OCI-LY3 (cell line): Measurements from ENCODE around the gene NOVA2.

Source experiments
- H2AFZ ChIP-seq: fragments of 200-600, 300-600 bp; shearing (Covaris generic); 2 replicates; pipeline ENCODE4 v1.6.0; 2014; ENCODE audit warnings: antibody characterized with exemption, low read depth, low read length
- H3K27ac ChIP-seq: fragments of 200-600, 300-600 bp; sonication (generic); 2 replicates; pipeline ENCODE4 v1.5.1; 2014; ENCODE audit warnings: mild to moderate bottlenecking, low read length, moderate library complexity, mixed read lengths
- H3K27me3 ChIP-seq: fragments of 200-600, 300-600 bp; sonication (generic); 2 replicates; pipeline ENCODE4 v1.6.1; 2014; ENCODE audit warnings: low read depth, low read length, mixed read lengths
- H3K36me3 ChIP-seq: fragments of 200-600, 300-600 bp; sonication (generic); replicated peaks from 2 replicates; pipeline ENCODE3; 2014; ENCODE audit warnings: low read depth, low read length, mixed read lengths
- H3K4me1 ChIP-seq: fragments of 300-600, 200-600 bp; sonication (generic); 2 replicates; pipeline ENCODE4 v1.6.1; 2014; ENCODE audit warnings: low read length, mixed read lengths
- H3K4me2 ChIP-seq: fragments of 200-600, 300-600 bp; sonication (generic); 2 replicates; pipeline ENCODE4 v1.6.1; 2014; ENCODE audit warnings: low read length, mixed read lengths
- H3K4me3 ChIP-seq: fragments of 300-600, 200-600 bp; sonication (generic); 2 replicates; pipeline ENCODE4 v1.5.1; 2014; ENCODE audit warnings: antibody characterized with exemption, mild to moderate bottlenecking, low read length, moderate library complexity
- H3K79me2 ChIP-seq: fragments of 300-600, 200-600 bp; shearing (Covaris generic); 2 replicates; pipeline ENCODE4 v1.6.1; 2014; ENCODE audit warnings: mild to moderate bottlenecking, low read length, mixed read lengths
- H3K9ac ChIP-seq: fragments of 300-600, 200-600 bp; shearing (Covaris generic); 2 replicates; pipeline ENCODE4 v1.6.0; 2014; ENCODE audit warnings: mild to moderate bottlenecking, low read length, moderate library complexity
- H3K9me3 ChIP-seq: fragments of 200-600, 300-600 bp; shearing (Covaris generic); 2 replicates; pipeline ENCODE4 v1.6.1; 2014; ENCODE audit warnings: low read length, mixed read lengths; ENCODE audit not compliant: insufficient read depth
- H4K20me1 ChIP-seq: fragments of 200-600, 300-600 bp; sonication (generic); 2 replicates; pipeline ENCODE4 v1.6.1; 2016; ENCODE audit warnings: low read length, mixed read lengths; ENCODE audit not compliant: insufficient read depth
- CTCF ChIP-seq: fragments of 200-600, 300-600 bp; sonication (generic); IDR thresholded peaks from 2 replicates; pipeline ENCODE4 v1.5.1; 2014; ENCODE audit warnings: antibody characterized with exemption, low read length, low read depth
- EZH2phosphoT487 ChIP-seq: fragments of 200-600 bp; shearing (Covaris generic); IDR thresholded peaks from 2 replicates; pipeline ENCODE4 v1.6.1; 2018; ENCODE audit warnings: antibody characterized with exemption, mixed run types, low read depth

NOVA2 gene

GRCh38 chr19:45918721-45919120 is 54.9 kb downstream of the NOVA2 start:
- Histone ChIP-seq H3K27me3 (peaks cover 15% of the 10 kb centered on the region), H3K4me3 (no peak overlapping the region), H3K79me2 (no peaks in the 10 kb centered on the region), H3K9me3 (no peaks in the 10 kb centered on the region), H3K9ac (no peak overlapping the region), H4K20me1 (no peaks in the 10 kb centered on the region), H2AFZ (no peak overlapping the region), H3K36me3 (no peaks in the 10 kb centered on the region), H3K4me1 (no peaks in the 10 kb centered on the region), H3K4me2 (no peak overlapping the region), H3K27ac (no peak overlapping the region)
- TF ChIP-seq CTCF, result no peak
- no peak for TF ChIP-seq EZH2phosphoT487

GRCh38 chr19:45917421-45918091 is 56.1 kb downstream of the NOVA2 start:
- TF ChIP-seq EZH2phosphoT487 (no peak), CTCF (no peak)
- H3K27ac ChIP-seq, result no peak overlapping the region
- no peak overlapping the region for H3K4me2 ChIP-seq
- H3K4me3 ChIP-seq, result no peak overlapping the region
- H3K9ac ChIP-seq, result no peak overlapping the region
- H2AFZ ChIP-seq, result no peak overlapping the region
- H3K9me3 ChIP-seq, result no peaks in the 10 kb centered on the region
- no peaks in the 10 kb centered on the region for H3K36me3 ChIP-seq
- H4K20me1 ChIP-seq, result no peaks in the 10 kb centered on the region
- no peaks in the 10 kb centered on the region for H3K4me1 ChIP-seq
- H3K27me3 ChIP-seq, result peaks cover 15% of the 10 kb centered on the region
- H3K79me2 ChIP-seq, result no peaks in the 10 kb centered on the region

GRCh38 chr19:45913874-45914830 is 59.5 kb downstream of the NOVA2 start, which contains the start of gene NANOS2:
NANOS2 (minus strand) TSS chr19:45914778; CDS start chr19:45914693, 85 bp downstream.
- Histone ChIP-seq H3K79me2 (no peaks in the 10 kb centered on the region), H3K27ac (no peak within 1 kb of the TSS), H3K27me3 (peaks cover 6% of the 10 kb centered on the region), H3K36me3 (no peaks in the 10 kb centered on the region), H2AFZ (no peak within 1 kb of the TSS), H4K20me1 (no peaks in the 10 kb centered on the region), H3K4me2 (no peak within 1 kb of the TSS), H3K9ac (no peak within 1 kb of the TSS), H3K4me3 (no peak within 1 kb of the TSS), H3K9me3 (no peaks in the 10 kb centered on the region), H3K4me1 (no peaks in the 10 kb centered on the region)
- TF ChIP-seq EZH2phosphoT487, result no peak
- peak; percentile 39 for TF ChIP-seq CTCF

GRCh38 chr19:45911291-45911690 is 62.4 kb downstream of the NOVA2 start:
- Histone ChIP-seq H3K4me2 (no peak overlapping the region), H3K27ac (no peak overlapping the region), H3K4me3 (no peak overlapping the region), H3K36me3 (no peaks in the 10 kb centered on the region), H2AFZ (no peak overlapping the region), H3K79me2 (no peaks in the 10 kb centered on the region), H3K9me3 (no peaks in the 10 kb centered on the region), H3K4me1 (no peaks in the 10 kb centered on the region), H4K20me1 (no peaks in the 10 kb centered on the region), H3K9ac (no peak overlapping the region), H3K27me3 (no peaks in the 10 kb centered on the region; the same call in 1 of the 2 replicates)
- TF ChIP-seq CTCF, result no peak
